ENCODE measurements around the gene RPTOR. TPM values are rescaled to one million over a fixed set of nuclear protein-coding genes. Genes with fewer than 3 reads are reported as not detected.

The RPTOR gene
- polyA plus RNA-seq, 1 experiment: 10.8 TPM

DNA sequence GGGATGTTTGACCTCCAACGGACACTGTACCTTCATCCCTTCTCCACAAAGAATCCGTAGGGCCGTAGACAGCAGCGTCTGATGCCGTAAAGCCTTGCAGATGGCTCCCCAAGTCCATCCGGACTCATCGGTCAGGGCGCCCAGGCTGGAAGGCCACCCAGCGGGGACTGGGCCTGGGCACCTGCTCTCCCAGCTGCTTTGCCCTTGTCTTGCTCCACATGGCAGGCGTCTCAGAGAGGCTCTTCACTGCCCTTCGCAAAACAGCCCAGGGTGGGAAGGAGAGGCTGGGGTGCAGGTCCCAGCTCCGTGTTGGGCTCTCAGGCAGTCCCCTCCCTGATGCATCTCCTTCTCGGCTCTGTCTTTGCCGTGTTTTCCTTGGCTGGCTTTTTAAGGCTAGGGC lies 6.2 kb upstream of the RPTOR start:
- POLR2A ChIA-PET: no interaction called here
- DNase-seq (ENCODE audit: low read depth): no peak
- Histone ChIP-seq H3K4me3 (ENCODE audit: low read depth, low read length) (no peak overlapping the region), H3K27me3 (ENCODE audit: control insufficient read depth, insufficient read depth, low read length) (no peaks in the 10 kb centered on the region; the same call in 1 of the 2 replicates), H3K36me3 (ENCODE audit: control insufficient read depth, insufficient read depth, low read length) (no peaks in the 10 kb centered on the region)
- TF ChIP-seq, protein P1, sequence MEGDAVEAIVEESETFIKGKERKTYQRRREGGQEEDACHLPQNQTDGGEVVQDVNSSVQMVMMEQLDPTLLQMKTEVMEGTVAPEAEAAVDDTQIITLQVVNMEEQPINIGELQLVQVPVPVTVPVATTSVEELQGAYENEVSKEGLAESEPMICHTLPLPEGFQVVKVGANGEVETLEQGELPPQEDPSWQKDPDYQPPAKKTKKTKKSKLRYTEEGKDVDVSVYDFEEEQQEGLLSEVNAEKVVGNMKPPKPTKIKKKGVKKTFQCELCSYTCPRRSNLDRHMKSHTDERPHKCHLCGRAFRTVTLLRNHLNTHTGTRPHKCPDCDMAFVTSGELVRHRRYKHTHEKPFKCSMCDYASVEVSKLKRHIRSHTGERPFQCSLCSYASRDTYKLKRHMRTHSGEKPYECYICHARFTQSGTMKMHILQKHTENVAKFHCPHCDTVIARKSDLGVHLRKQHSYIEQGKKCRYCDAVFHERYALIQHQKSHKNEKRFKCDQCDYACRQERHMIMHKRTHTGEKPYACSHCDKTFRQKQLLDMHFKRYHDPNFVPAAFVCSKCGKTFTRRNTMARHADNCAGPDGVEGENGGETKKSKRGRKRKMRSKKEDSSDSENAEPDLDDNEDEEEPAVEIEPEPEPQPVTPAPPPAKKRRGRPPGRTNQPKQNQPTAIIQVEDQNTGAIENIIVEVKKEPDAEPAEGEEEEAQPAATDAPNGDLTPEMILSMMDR (IDR thresholded peaks at IDR 0.05; ENCODE audit: insufficient read depth, low read depth, low read length): no peak
- CTCF ChIA-PET: no interaction called here

DNA sequence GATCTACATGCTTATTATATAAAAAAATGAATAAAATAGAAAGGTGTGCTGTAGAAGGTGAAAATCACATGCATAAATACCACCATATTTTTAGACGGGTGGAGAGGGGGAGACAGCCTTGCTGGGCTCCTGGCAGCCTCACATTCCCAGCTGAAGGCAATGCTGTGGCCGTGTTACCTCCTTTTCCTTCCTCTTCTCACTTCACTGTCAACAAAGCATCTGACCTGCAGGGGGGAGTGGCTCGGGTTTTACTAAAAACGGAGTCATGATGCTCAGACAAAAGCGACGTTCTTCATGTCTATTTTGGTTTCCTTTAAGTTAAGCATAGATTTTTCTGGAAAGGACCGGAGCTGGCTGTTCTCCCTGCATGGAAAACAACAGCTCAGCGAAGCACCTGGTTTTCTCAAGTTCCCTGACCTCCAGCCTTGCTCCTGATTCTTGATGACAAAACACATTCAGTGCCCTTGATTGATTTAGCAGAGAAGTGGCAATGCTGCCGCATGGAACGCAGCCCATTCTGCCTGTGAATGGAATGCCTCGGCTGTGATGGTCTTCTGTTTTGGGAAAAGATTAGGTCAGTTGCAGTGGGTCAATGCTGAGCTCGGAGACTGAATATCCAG lies 5.5 kb upstream of the RPTOR start:
- ChIA-PET CTCF (interaction anchor here (1.4 kb wide), 1 partner anchor 9 kb away, joined by 7 read pairs; no protein-coding TSS in a partner anchor), POLR2A (no interaction called here)
- H3K27me3 ChIP-seq (ENCODE audit: control insufficient read depth, insufficient read depth, low read length): no peaks in the 10 kb centered on the region; the same call in 1 of the 2 replicates
- H3K4me3 ChIP-seq (ENCODE audit: low read depth, low read length): no peak overlapping the region
- no peaks in the 10 kb centered on the region for H3K36me3 ChIP-seq (ENCODE audit: control insufficient read depth, insufficient read depth, low read length)
- no peak for DNase-seq (ENCODE audit: low read depth)
- TF ChIP-seq, protein P1 (IDR thresholded peaks at IDR 0.05; ENCODE audit: insufficient read depth, low read depth, low read length): no peak

DNA sequence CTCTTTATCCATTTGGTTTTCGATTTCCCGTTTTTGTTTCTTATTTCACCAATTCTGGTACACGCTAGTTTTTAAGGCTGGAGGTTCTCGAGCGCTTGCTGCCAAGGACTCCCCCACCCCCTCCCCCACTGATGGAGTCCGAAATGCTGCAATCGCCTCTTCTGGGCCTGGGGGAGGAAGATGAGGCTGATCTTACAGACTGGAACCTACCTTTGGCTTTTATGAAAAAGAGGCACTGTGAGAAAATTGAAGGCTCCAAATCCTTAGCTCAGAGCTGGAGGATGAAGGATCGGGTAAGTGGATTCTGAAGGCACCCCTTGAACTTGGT lies 825 bp downstream of the RPTOR start:
- no peaks in the 10 kb centered on the region; the same call in 1 of the 2 replicates for H3K27me3 ChIP-seq (ENCODE audit: control insufficient read depth, insufficient read depth, low read length)
- CTCF ChIA-PET: interaction anchor here (1.2 to 1.6 kb wide), 2 partner anchors 10 to 23 kb away, joined by 3 to 4 read pairs; no protein-coding TSS in a partner anchor
- POLR2A ChIA-PET: interaction anchor here (0.5 kb wide), 1 partner anchor 550 kb away, joined by 3 read pairs; no protein-coding TSS in a partner anchor
- TF ChIP-seq, protein P1 (IDR thresholded peaks at IDR 0.05; ENCODE audit: insufficient read depth, low read depth, low read length): no peak
- peaks cover 1% of the 10 kb centered on the region; the same call in 1 of the 2 replicates for H3K36me3 ChIP-seq (ENCODE audit: control insufficient read depth, insufficient read depth, low read length)
- DNase-seq (ENCODE audit: low read depth): no peak
- H3K4me3 ChIP-seq (ENCODE audit: low read depth, low read length): peak overlapping the region; percentile 98

DNA sequence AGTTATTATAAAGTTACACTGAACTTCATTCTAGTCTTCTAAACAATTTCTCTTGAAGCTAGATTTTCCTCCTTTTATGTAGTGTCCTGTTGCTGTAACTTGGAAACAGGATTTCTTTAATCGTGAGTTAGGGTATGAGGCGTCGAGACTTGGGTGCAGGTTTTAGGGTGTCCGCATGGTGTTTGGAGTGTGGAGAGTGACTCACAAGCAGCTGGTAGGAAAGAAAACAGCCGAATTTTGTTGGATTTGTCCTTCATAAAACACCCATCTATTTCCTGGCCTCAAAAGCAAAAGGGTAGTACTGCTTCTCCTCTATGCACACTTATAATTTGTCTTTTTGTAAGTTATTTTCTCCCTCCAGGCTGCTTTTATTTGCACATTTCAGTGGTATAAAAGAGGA lies 1.6 kb downstream of the RPTOR start:
- peaks cover 1% of the 10 kb centered on the region; the same call in 1 of the 2 replicates for H3K36me3 ChIP-seq (ENCODE audit: control insufficient read depth, insufficient read depth, low read length)
- CTCF ChIA-PET: interaction anchor here (0.6 to 1.6 kb wide), 3 partner anchors 9 to 412 kb away, joined by 3 to 4 read pairs (median 3); no protein-coding TSS in a partner anchor
- TF ChIP-seq, protein P1 (IDR thresholded peaks at IDR 0.05; ENCODE audit: insufficient read depth, low read depth, low read length): no peak
- POLR2A ChIA-PET: no interaction called here
- no peaks in the 10 kb centered on the region; the same call in 1 of the 2 replicates for H3K27me3 ChIP-seq (ENCODE audit: control insufficient read depth, insufficient read depth, low read length)
- no peak for DNase-seq (ENCODE audit: low read depth)
- H3K4me3 ChIP-seq (ENCODE audit: low read depth, low read length): no peak overlapping the region

DNA sequence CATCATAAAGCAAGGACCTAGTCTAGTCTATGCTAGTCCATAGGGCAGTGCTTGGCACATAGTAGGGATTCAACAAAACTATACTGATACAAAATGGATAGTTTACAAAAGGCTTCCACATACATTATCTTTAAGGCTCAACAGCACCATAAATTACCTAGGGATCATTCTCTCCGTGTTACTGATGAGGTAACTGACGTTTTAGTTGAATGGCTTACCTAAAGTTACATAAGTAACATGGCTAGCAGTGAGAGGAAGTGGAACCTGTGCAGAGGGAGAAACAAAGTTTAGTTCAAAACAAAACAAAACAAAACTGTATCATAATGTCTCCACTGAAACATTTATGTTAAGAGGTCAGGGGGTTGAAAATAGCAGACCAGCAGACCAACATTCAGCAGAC lies 7.9 kb downstream of the RPTOR start:
- TF ChIP-seq, protein P1 (IDR thresholded peaks at IDR 0.05; ENCODE audit: insufficient read depth, low read depth, low read length): no peak
- Histone ChIP-seq H3K27me3 (ENCODE audit: control insufficient read depth, insufficient read depth, low read length) (no peaks in the 10 kb centered on the region), H3K36me3 (ENCODE audit: control insufficient read depth, insufficient read depth, low read length) (peaks cover 1% of the 10 kb centered on the region; the same call in 1 of the 2 replicates), H3K4me3 (ENCODE audit: low read depth, low read length) (no peak overlapping the region)
- no peak for DNase-seq (ENCODE audit: low read depth)
- POLR2A ChIA-PET: no interaction called here
- CTCF ChIA-PET: no interaction called here

All from BJ (cell line).